GM12874 (cell line): ENCODE results near the gene CCL5.

Source experiments
- CTCF ChIP-seq: IDR thresholded peaks from 2 replicates; pipeline ENCODE4 v1.5.1; 2011; ENCODE audit warnings: low read depth, mild to moderate bottlenecking, control low read depth, low read length, moderate library complexity; ENCODE audit not compliant: insufficient read depth

Gene CCL5

GRCh38 chr17:35879773-35880654 is at the start of gene CCL5:
Gene CCL5 (minus strand): TSS chr17:35880360.
- no peak for TF ChIP-seq CTCF

- no peak for TF ChIP-seq CTCF
These were observed 47.6 kb upstream of the CCL5 start for GRCh38 chr17:35927714-35928113.

- TF ChIP-seq CTCF = no peak
These were observed 43.5 kb upstream of the CCL5 start for GRCh38 chr17:35923609-35924114.

- no peak for TF ChIP-seq CTCF
These were observed 40.1 kb upstream of the CCL5 start for GRCh38 chr17:35920229-35920628.

- TF ChIP-seq CTCF = no peak
These were observed 38.5 kb upstream of the CCL5 start for GRCh38 chr17:35918665-35919064.

- TF ChIP-seq CTCF = no peak
These were observed 37.5 kb upstream of the CCL5 start for GRCh38 chr17:35917519-35918213.
